ENCODE data around the gene CTNND2. TPM values are rescaled to one million over a fixed set of nuclear protein-coding genes. Genes with fewer than 3 reads are reported as not detected.

CTNND2 gene
- total RNA-seq, 1 donor from 2014 or later, result 40.0 TPM

- H3K27me3 Mint-ChIP-seq (ENCODE audit: low read depth), result no peaks in the 10 kb centered on the region
- no peak overlapping the region for H3K4me3 Mint-ChIP-seq
- H3K4me1 Mint-ChIP-seq, result no peaks in the 10 kb centered on the region
- no peak for TF ChIP-seq CTCF (conservative IDR thresholded peaks at IDR 0.05)
- no peak for DNase-seq (ENCODE audit: low read depth, low spot score)
- peaks cover 6% of the 10 kb centered on the region for H3K36me3 Mint-ChIP-seq (ENCODE audit: low read depth)
- peaks cover 4% of the 10 kb centered on the region for H3K9me3 Mint-ChIP-seq
- H3K27ac Mint-ChIP-seq (ENCODE audit: unreplicated experiment), result no peak overlapping the region
Measured at GRCh38 chr5:11733185-11733839, 170.9 kb downstream of the CTNND2 start.

GRCh38 chr5:11724940-11725339, 179.3 kb downstream of the CTNND2 start:
- no peak for TF ChIP-seq CTCF (conservative IDR thresholded peaks at IDR 0.05)
- Mint-ChIP-seq H3K4me3 (no peak overlapping the region), H3K36me3 (ENCODE audit: low read depth) (peaks cover under 1% of the 10 kb centered on the region), H3K9me3 (no peaks in the 10 kb centered on the region), H3K27ac (ENCODE audit: unreplicated experiment) (no peak overlapping the region), H3K4me1 (peaks cover 3% of the 10 kb centered on the region), H3K27me3 (ENCODE audit: low read depth) (no peaks in the 10 kb centered on the region)
- no peak for DNase-seq (ENCODE audit: low read depth, low spot score)

- Mint-ChIP-seq H3K9me3 (no peaks in the 10 kb centered on the region), H3K27ac (ENCODE audit: unreplicated experiment) (no peak overlapping the region), H3K27me3 (ENCODE audit: low read depth) (no peaks in the 10 kb centered on the region), H3K36me3 (ENCODE audit: low read depth) (no peaks in the 10 kb centered on the region), H3K4me1 (peaks cover 3% of the 10 kb centered on the region), H3K4me3 (no peak overlapping the region)
- peak; percentile 71 for DNase-seq (ENCODE audit: low read depth, low spot score)
- peak; percentile 72 for TF ChIP-seq CTCF (conservative IDR thresholded peaks at IDR 0.05)
Measured at GRCh38 chr5:11719888-11720481, 184.3 kb downstream of the CTNND2 start.

GRCh38 chr5:11715461-11716196, 188.6 kb downstream of the CTNND2 start:
- no peak overlapping the region for H3K4me3 Mint-ChIP-seq
- H3K27me3 Mint-ChIP-seq (ENCODE audit: low read depth), result no peaks in the 10 kb centered on the region
- TF ChIP-seq CTCF (conservative IDR thresholded peaks at IDR 0.05), result no peak
- peaks cover 9% of the 10 kb centered on the region for H3K4me1 Mint-ChIP-seq
- no peak for DNase-seq (ENCODE audit: low read depth, low spot score)
- no peak overlapping the region for H3K27ac Mint-ChIP-seq (ENCODE audit: unreplicated experiment)
- no peaks in the 10 kb centered on the region for H3K9me3 Mint-ChIP-seq
- no peaks in the 10 kb centered on the region for H3K36me3 Mint-ChIP-seq (ENCODE audit: low read depth)

GRCh38 chr5:11711932-11712331, 192.3 kb downstream of the CTNND2 start:
- peaks cover 12% of the 10 kb centered on the region for H3K4me1 Mint-ChIP-seq
- no peak for DNase-seq (ENCODE audit: low read depth, low spot score)
- H3K4me3 Mint-ChIP-seq, result no peak overlapping the region
- H3K27me3 Mint-ChIP-seq (ENCODE audit: low read depth), result no peaks in the 10 kb centered on the region
- no peaks in the 10 kb centered on the region for H3K36me3 Mint-ChIP-seq (ENCODE audit: low read depth)
- H3K9me3 Mint-ChIP-seq, result no peaks in the 10 kb centered on the region
- no peak for TF ChIP-seq CTCF (conservative IDR thresholded peaks at IDR 0.05)
- no peak overlapping the region for H3K27ac Mint-ChIP-seq (ENCODE audit: unreplicated experiment)
